Measurements from ENCODE around the gene METTL15.

METTL15 gene

DNA sequence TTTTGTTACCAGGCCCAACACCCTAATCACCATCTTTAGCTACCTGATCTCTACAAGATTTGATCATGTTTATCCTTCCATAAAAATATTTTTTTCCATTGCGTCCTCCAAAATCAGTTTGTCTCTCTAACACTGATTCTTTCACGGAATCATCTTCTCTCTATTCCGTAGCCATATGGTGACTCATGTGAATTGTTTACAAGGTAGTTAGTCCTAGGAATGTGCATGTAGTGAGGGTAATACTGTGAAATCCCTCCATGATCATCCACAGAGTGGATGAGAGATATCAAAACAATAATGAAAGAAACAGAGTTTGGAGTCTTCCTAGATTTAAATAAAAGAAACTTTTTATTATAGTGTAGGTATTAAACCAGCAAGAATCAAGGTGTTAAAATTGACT lies 230.2 kb downstream of the METTL15 start:
- H3K4me3 ChIP-seq (ENCODE audit: low read depth, low read length), result no peak overlapping the region
- TF ChIP-seq, protein P1, sequence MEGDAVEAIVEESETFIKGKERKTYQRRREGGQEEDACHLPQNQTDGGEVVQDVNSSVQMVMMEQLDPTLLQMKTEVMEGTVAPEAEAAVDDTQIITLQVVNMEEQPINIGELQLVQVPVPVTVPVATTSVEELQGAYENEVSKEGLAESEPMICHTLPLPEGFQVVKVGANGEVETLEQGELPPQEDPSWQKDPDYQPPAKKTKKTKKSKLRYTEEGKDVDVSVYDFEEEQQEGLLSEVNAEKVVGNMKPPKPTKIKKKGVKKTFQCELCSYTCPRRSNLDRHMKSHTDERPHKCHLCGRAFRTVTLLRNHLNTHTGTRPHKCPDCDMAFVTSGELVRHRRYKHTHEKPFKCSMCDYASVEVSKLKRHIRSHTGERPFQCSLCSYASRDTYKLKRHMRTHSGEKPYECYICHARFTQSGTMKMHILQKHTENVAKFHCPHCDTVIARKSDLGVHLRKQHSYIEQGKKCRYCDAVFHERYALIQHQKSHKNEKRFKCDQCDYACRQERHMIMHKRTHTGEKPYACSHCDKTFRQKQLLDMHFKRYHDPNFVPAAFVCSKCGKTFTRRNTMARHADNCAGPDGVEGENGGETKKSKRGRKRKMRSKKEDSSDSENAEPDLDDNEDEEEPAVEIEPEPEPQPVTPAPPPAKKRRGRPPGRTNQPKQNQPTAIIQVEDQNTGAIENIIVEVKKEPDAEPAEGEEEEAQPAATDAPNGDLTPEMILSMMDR (IDR thresholded peaks at IDR 0.05; ENCODE audit: low read depth, low read length), result no peak

DNA sequence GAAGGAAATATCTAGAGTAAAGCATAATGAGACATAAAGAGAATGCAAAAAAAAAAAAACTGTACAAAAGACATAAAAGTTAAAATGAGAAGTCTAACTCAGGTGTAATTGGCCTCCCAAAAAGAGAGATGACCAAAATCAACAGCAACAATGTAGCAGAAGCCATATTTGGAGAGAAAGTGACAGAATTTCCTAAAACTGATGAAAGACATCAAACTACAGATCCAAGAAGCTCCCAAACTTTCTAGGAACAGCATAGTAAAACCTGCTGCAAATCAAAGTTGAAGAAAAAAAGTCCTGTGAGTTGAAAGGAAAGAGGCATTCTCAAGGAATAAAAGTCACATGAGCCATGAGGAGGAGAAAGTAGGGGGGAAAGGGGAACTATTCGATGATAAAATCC lies 231.3 kb downstream of the METTL15 start:
- TF ChIP-seq, protein P1 (IDR thresholded peaks at IDR 0.05; ENCODE audit: low read depth, low read length), result no peak
- no peak overlapping the region for H3K4me3 ChIP-seq (ENCODE audit: low read depth, low read length)

DNA sequence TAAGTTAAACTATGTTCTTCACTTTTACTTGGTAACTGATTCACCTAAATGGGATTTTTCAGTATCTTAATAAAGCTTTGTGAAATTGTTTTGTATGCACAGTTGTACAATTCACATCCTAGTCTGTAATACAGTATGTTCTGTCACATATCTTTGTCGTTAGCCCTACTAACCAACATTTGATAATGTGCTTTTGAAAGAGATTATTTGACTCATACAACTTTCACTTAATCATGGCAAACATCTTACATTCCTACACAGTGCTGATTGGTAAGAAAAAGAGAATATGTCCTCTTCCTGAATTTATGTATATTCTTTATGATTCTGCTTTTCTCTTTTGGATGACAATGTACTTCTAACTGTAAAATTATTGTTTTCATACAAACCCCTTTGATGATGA lies 234.5 kb downstream of the METTL15 start:
- no peak overlapping the region for H3K4me3 ChIP-seq (ENCODE audit: low read depth, low read length)

DNA sequence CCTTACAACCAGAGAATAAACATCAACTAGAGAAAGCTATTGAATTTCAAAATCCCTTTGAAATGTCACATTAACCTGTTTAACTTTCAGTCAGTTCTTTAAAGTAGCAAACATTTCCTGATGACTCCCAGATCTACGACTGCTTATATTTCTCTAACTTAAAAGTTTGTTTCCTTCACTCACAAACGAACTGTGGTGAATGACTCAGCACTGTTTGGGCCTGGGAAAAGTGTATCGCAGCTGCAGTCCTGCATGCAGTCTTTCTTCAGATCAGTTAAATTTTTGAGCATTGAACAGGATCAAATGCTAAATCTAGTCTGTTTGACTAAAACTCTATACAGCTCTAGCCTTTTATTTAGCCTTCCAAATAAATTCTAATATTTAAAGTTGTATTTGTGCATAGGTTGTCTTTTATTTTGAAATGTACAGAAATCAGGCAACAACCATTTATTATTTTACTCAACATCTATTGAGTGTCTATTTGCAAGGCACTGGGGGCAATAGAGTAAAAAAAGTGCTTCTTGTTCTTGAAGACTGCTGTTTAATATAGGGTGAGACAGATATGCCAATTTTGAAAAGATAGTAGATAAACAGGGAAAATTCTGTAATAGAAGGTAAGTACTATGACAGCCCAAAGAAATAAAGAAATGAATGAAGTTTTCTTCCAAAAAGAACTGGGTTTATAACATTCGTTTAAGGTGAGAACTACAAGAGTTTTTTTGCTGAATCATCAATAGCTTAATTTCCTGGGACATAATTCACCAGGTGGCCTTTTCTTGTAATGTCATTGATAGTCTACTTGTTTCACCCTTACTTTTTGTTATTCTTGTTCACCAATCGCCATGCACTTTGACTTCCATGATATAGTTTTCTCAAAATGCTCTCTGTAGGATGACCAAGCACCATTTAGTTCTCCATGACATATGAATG lies 235.4 kb downstream of the METTL15 start:
- H3K4me3 ChIP-seq (ENCODE audit: low read depth, low read length), result no peak overlapping the region
- TF ChIP-seq, protein P1 (IDR thresholded peaks at IDR 0.05; ENCODE audit: low read depth, low read length), result no peak

More for the DNA sequence above, 234.5 kb downstream of the METTL15 start:
- TF ChIP-seq, protein P1 (IDR thresholded peaks at IDR 0.05; ENCODE audit: low read depth, low read length), result no peak

DNA sequence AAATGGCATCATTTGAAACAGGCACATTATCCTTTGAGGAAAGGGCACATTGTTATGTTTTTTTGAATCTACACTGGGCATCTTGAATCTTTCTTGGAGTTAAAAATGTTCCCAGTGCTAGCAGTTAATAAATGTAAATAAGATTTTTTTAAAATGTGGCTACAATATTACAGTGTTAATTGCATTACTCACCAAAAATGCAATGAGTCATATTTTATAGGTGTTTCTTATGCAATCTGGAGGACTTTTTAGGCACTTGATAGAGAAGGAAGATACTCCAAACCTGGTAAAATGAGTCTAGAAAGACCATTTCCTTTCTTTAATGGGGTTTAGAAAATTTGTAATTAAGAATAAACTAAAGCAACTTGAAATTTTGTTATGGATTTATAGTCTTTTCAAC lies 238.0 kb downstream of the METTL15 start:
- TF ChIP-seq, protein P1 (IDR thresholded peaks at IDR 0.05; ENCODE audit: low read depth, low read length), result no peak
- H3K4me3 ChIP-seq (ENCODE audit: low read depth, low read length), result no peak overlapping the region

DNA sequence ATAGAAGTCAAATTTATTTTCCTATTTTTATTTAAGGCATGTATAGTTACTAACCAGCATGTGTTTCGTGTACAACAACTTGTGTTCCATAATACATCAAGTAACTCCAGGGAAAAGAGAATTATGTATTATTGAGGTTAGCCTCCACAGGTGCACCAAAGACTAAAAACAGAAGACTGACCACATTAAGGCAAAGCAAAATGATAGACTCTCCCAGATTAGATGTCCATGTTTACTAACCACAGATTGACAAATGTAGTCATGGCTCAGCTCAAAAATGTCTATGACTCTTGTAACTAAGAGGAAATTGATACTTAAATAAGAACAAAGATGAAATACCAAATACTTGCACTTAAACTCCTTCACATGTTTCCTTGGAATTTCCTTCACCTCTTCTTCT lies 238.5 kb downstream of the METTL15 start:
- TF ChIP-seq, protein P1 (IDR thresholded peaks at IDR 0.05; ENCODE audit: low read depth, low read length), result no peak

DNA sequence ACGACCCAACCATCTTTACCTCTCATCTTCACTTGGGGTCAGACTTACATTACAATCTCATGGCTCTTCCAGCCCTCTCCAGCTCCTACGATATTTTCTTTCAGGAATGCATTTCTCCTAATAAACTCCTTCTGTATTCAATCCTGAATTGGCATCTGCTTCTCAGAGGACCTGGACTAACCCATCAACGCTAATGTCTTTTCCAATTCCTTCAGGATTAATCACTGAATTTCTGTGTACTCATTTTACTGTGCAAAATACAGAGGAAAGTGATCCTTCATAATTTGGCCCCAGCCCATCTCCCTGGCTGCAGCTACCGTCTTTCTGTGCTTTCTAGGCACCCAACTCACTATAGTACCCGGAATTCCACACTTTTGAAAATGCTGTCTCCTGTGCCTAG lies 239.2 kb downstream of the METTL15 start:
- TF ChIP-seq, protein P1 (IDR thresholded peaks at IDR 0.05; ENCODE audit: low read depth, low read length), result no peak
- H3K4me3 ChIP-seq (ENCODE audit: low read depth, low read length), result no peak overlapping the region

More for the DNA sequence above, 238.5 kb downstream of the METTL15 start:
- H3K4me3 ChIP-seq (ENCODE audit: low read depth, low read length), result no peak overlapping the region

Data from WI38 (cell line).